Endothelial cell of umbilical vein (primary cell): Measurements from ENCODE around the gene ZNF580. TPM values are rescaled to one million over a fixed set of nuclear protein-coding genes. Genes with fewer than 3 reads are reported as not detected.

Experiments used
- BruUV-seq: library from RNA; stranded (reverse); fragments of 400-500 nt; replicated peaks from 2 replicates; lab custom pipeline; 2021; lab: Mats Ljungman, UMichigan
- CTCF ChIA-PET: fragments of 300-600, 350-600 bp; sonication (Branson Sonifier 250); formaldehyde crosslinking; loops from one replicate; lab custom pipeline; 2021; ENCODE audit warnings: antibody characterized with exemption, inconsistent platforms; lab: Charles Lee
- POLR2A ChIA-PET: fragments of 300-600, 350-600 bp; sonication (Branson Sonifier 250); formaldehyde crosslinking; loops from one replicate; lab custom pipeline; 2021; ENCODE audit warnings: antibody characterized with exemption, inconsistent platforms; lab: Charles Lee
- DNase-seq: peaks from one replicate; pipeline ENCODE4 v3.0.0-alpha.2; 2011; ENCODE audit warnings: low read depth, low spot score
- FAIRE-seq: peaks from 2 replicates; lab custom pipeline; 2011; peaks lifted over from hg19 to GRCh38; lab: Jason Lieb, UNC
- H2AFZ ChIP-seq: 2 replicates; pipeline ENCODE4 v1.6.0; 2012; ENCODE audit warnings: low read depth, low read length, control low read depth, inconsistent platforms
- H3K27ac ChIP-seq: 2 replicates; pipeline ENCODE4 v1.5.1; 2011; ENCODE audit warnings: low read depth, mild to moderate bottlenecking, control low read depth, low read length, moderate library complexity; ENCODE audit not compliant: insufficient read depth
- H3K27me3 ChIP-seq, 2 experiments: 2 replicates each; pipeline versions ENCODE4 v1.6.0 to v1.6.1; 2011; ENCODE audit warnings: low read length in 2 of 2, mixed read lengths in 1 of 2; ENCODE audit not compliant: control insufficient read depth in 2 of 2, insufficient read depth in 2 of 2
- H3K36me3 ChIP-seq, 2 experiments: 2 replicates in 1 of 2; 3 replicates in 1 of 2; pipeline ENCODE4 v1.5.1; 2011; ENCODE audit warnings: low read length in 2 of 2, mild to moderate bottlenecking in 1 of 2, moderate library complexity in 1 of 2; ENCODE audit not compliant: control insufficient read depth in 2 of 2, insufficient read depth in 2 of 2; ENCODE audit errors: extremely low read depth in 1 of 2
- H3K4me1 ChIP-seq: 3 replicates; pipeline ENCODE4 v1.5.1; 2011; ENCODE audit warnings: mild to moderate bottlenecking, low read length; ENCODE audit not compliant: control insufficient read depth, insufficient read depth; ENCODE audit errors: extremely low read depth
- H3K4me2 ChIP-seq: 2 replicates; pipeline ENCODE4 v1.6.1; 2011; ENCODE audit warnings: low read length, control low read depth, mixed read lengths; ENCODE audit not compliant: insufficient read depth
- H3K4me3 ChIP-seq, 3 experiments: fragments of 200-600 bp in 1 of 3; sonication (generic), shearing (Covaris generic) in 1 of 3; replicated peaks in 1 of 3; 2 replicates each; pipeline ENCODE4 v1.5.1; 2011 to 2016; ENCODE audit warnings: control low read depth in 3 of 3, low read length in 3 of 3, mild to moderate bottlenecking in 2 of 3, inconsistent platforms in 1 of 3, low read depth in 1 of 3, moderate library complexity in 1 of 3; ENCODE audit not compliant: insufficient read depth in 1 of 3
- H3K79me2 ChIP-seq: 2 replicates; pipeline ENCODE4 v1.6.0; 2012; ENCODE audit warnings: low read length, inconsistent platforms; ENCODE audit not compliant: control insufficient read depth, insufficient read depth
- H3K9ac ChIP-seq: replicated peaks from 2 replicates; pipeline ENCODE3; 2011; ENCODE audit warnings: low read length, control low read depth; ENCODE audit not compliant: insufficient read depth; ENCODE audit errors: extremely low read depth
- H3K9me1 ChIP-seq: replicated peaks from 3 replicates; pipeline ENCODE4 v1.6.0; 2011; ENCODE audit warnings: mild to moderate bottlenecking, low read length; ENCODE audit not compliant: control insufficient read depth, insufficient read depth; ENCODE audit errors: extremely low read depth
- H3K9me3 ChIP-seq: replicated peaks from 2 replicates; pipeline ENCODE4 v1.5.1; 2012; ENCODE audit warnings: low read length, inconsistent platforms; ENCODE audit not compliant: control insufficient read depth, insufficient read depth
- H4K20me1 ChIP-seq: replicated peaks from 2 replicates; pipeline ENCODE3; 2011; ENCODE audit warnings: mild to moderate bottlenecking, low read length; ENCODE audit not compliant: control insufficient read depth, insufficient read depth; ENCODE audit errors: extremely low read depth
- CTCF ChIP-seq, 2 donors: IDR thresholded peaks; 1 replicate in 1 of 2; 2 replicates in 1 of 2; pipeline ENCODE4 v1.5.1; 2011; ENCODE audit warnings: low read length in 2 of 2, mild to moderate bottlenecking in 2 of 2, moderate library complexity in 2 of 2, control low read depth in 1 of 2, inconsistent platforms in 1 of 2, low read depth in 1 of 2; ENCODE audit not compliant: insufficient read depth in 1 of 2; ENCODE audit errors: extremely low read depth in 1 of 2
- JUN ChIP-seq: IDR thresholded peaks from 2 replicates; pipeline ENCODE4 v1.6.1; 2011; ENCODE audit warnings: borderline replicate concordance, low read depth; ENCODE audit not compliant: insufficient read length, insufficient read depth
- MYC ChIP-seq: IDR thresholded peaks from one replicate; pipeline ENCODE4 v1.6.1; 2011; ENCODE audit warnings: mild to moderate bottlenecking, low read depth, low read length
- POLR2A ChIP-seq: IDR thresholded peaks from 2 replicates; pipeline ENCODE4 v1.6.1; 2012; ENCODE audit warnings: low read depth, mild to moderate bottlenecking, control low read depth, low read length
- POLR2AphosphoS5 ChIP-seq: IDR thresholded peaks from 2 replicates; pipeline ENCODE4 v1.6.1; 2012; ENCODE audit warnings: low read depth, mild to moderate bottlenecking, control low read depth, low read length, moderate library complexity; ENCODE audit not compliant: insufficient read depth
- dilution Hi-C: fragments of 300-500 bp; cut with MboI; formaldehyde crosslinking; loops from one replicate; pipeline ENCODE4 v1.15.0; 2019; ENCODE audit warnings: low sequenced_read_pairs; ENCODE audit not compliant: extremely low pct_ligation_motif_present
- intact Hi-C: fragments of 100-400 bp; cut with micrococcal nuclease; formaldehyde crosslinking; loops from one replicate; pipeline ENCODE4 v1.10.0; 2022
- polyA plus RNA-seq, 4 experiments: library from polyadenylated mRNA; depleted of rRNA in 3 of 4; stranded (reverse) in 3 of 4; unstranded in 1 of 4; fragments of >200 nt; gene quantifications; 2 replicates each; pipeline versions ENCODE4 v1.2.1 to v1.2.3, GENCODE V29; 2011 to 2012; ENCODE audit warnings: missing spikeins in 1 of 4
- total RNA-seq: library from RNA; stranded (reverse); gene quantifications from 2 replicates; pipeline ENCODE4 v1.2.3, GENCODE V29; 2021

ZNF580 gene
- total and polyA plus RNA-seq, 2 donors (not counting 3 experiments of a cell fraction or from before 2014, with no cell fraction given) = 13.7 to 41.1 TPM

- ChIA-PET POLR2A (interaction anchor here (0.9 to 1.4 kb wide), 2 partner anchors 16 to 22 kb away, joined by 3 read pairs; no protein-coding TSS in a partner anchor), CTCF (interaction anchor here (1.2 to 2.9 kb wide), 5 partner anchors 20 to 159 kb away, joined by 3 to 15 read pairs (median 5); partner anchors contain the start of gene CCDC106)
- no peak for FAIRE-seq
Measured at GRCh38 chr19:55626350-55626749, 14.5 kb upstream of the ZNF580 start.

More at GRCh38 chr19:55626350-55626749, 14.5 kb upstream of the ZNF580 start:
- no peaks in the 10 kb centered on the region for H3K79me2 ChIP-seq
- H3K4me2 ChIP-seq = no peak overlapping the region
- peaks cover 0 to 1% of the 10 kb centered on the region in 2 experiments for H3K36me3 ChIP-seq
- intact Hi-C loops (no loop called here), dilution Hi-C loops (no loop called here)
- H3K27ac ChIP-seq = no peak overlapping the region
- H3K4me1 ChIP-seq = peaks cover 6% of the 10 kb centered on the region
- TF ChIP-seq MYC (no peak), JUN (no peak), POLR2A (no peak), CTCF (IDR thresholded peaks at IDR 0.05; ENCODE audit: extremely low read depth in 1 of 2, insufficient read depth in 1 of 2, low read depth in 1 of 2, low read length in 2 of 2) (no peak), POLR2AphosphoS5 (no peak)
- BruUV-seq = no TSS peak
- H3K27me3 ChIP-seq = no peaks in the 10 kb centered on the region
- H3K9ac ChIP-seq = no peak overlapping the region
- H3K9me3 ChIP-seq = no peaks in the 10 kb centered on the region
- DNase-seq = no peak
- H4K20me1 ChIP-seq = no peaks in the 10 kb centered on the region
- H3K4me3 ChIP-seq = no peak overlapping the region
- no peaks in the 10 kb centered on the region for H3K9me1 ChIP-seq
- H2AFZ ChIP-seq = no peak overlapping the region
